ENCODE data around the gene RTN1.

Gene RTN1, protein sequence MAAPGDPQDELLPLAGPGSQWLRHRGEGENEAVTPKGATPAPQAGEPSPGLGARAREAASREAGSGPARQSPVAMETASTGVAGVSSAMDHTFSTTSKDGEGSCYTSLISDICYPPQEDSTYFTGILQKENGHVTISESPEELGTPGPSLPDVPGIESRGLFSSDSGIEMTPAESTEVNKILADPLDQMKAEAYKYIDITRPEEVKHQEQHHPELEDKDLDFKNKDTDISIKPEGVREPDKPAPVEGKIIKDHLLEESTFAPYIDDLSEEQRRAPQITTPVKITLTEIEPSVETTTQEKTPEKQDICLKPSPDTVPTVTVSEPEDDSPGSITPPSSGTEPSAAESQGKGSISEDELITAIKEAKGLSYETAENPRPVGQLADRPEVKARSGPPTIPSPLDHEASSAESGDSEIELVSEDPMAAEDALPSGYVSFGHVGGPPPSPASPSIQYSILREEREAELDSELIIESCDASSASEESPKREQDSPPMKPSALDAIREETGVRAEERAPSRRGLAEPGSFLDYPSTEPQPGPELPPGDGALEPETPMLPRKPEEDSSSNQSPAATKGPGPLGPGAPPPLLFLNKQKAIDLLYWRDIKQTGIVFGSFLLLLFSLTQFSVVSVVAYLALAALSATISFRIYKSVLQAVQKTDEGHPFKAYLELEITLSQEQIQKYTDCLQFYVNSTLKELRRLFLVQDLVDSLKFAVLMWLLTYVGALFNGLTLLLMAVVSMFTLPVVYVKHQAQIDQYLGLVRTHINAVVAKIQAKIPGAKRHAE

DNA sequence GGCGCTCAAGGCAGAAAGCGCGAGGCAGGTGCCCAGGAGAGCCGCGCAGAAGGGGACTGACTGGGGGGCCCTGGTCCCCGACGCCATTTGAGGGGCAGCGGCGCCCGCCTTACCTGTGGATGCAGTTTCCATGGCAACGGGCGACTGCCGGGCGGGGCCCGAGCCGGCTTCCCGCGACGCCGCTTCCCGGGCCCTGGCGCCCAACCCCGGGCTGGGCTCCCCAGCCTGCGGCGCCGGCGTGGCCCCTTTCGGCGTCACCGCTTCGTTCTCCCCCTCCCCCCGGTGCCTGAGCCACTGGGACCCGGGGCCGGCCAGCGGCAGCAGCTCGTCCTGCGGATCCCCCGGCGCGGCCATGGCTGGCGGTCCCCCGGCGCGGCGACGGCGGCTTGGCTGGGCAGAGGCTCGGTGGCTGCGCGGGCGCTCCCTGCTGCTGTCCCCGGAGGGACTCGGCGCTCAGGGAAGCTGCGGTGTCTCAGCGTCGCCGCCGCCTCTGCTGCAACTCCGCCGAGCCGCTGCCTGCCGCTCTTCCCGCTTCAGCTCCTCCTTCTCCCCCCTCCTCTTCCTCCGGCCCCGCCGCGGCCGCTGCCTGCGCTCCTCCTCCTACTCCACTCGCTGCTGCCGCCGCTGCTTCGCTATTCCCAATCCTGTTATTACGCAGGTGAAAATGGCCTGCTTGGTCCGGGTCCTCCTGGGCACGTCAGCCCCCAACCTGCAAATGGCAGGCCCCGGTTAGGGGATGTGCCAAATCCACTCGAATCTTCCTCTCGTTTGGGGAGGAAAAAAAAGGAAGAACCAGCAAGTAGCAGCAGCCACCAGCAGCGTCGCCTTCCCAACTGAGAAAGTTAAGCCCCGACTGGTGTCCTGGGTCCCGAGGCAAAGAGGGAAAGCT is at the start of gene RTN1:
Gene RTN1 (minus strand): TSS at position 500 of the 889 bp plus-strand sequence. CDS start 146 bp downstream, at position 354.
- peak; percentile 83 for DNase-seq (ENCODE audit: low read depth, low spot score)

DNA sequence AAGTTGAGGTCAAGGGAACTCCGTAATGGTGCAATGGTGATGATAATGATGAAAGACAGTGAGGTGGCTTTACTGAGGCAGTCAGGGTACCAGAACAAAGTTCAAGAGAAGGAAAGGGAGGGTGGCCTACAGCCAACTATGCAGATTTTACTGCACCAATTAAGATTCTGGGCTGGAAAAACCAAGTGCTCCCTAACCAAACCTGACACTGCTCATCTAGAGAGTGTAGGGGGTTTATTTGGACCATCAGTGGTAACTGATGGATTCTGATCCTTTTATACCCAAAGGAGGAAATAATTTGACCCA is 49.8 kb upstream of the RTN1 start:
- DNase-seq (ENCODE audit: low read depth, low spot score), result no peak

DNA sequence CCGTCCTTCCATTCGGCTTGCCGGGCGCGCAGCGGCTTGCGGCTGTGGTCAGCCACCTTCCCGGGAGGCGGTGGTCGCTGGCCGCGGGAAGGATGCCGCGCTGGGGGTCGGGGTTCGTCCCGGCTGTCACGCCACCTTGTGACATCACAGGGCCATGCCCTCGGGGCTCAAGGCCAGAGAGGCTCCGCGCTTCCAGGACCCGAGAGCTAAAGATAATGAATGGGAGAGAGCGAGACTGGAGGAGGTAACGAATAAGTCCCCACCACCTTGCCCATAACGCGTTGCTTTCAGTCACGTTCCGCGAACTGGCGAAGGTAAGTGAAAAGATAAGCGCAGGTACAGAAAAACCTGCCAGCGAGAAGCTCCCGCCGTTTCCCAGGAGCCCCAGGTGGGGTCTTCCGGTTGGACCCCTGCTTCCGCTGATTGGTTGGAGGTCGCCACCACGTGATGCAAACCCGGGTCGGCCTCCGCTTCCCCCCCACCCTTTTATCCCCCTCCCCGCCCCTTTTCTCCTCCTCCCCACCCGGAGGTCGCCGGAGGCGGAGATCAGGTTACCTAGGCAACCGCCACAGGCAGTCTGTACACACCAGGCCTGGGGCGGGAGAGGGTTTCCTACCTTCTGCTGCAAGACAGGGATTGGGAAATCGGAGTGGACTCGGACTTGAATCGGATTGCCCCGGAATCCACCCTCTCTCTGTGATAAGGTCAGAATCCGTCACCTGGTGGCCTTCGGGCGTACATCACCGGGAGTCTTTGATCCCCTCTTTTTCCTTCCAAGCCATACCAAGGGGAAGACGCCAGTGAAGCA is 49.2 kb upstream of the RTN1 start, which contains the start of gene LRRC9:
Gene LRRC9 (plus strand): TSS at position 575 of the 808 bp plus-strand sequence.
- DNase-seq (ENCODE audit: low read depth, low spot score), result peak; percentile 94

DNA sequence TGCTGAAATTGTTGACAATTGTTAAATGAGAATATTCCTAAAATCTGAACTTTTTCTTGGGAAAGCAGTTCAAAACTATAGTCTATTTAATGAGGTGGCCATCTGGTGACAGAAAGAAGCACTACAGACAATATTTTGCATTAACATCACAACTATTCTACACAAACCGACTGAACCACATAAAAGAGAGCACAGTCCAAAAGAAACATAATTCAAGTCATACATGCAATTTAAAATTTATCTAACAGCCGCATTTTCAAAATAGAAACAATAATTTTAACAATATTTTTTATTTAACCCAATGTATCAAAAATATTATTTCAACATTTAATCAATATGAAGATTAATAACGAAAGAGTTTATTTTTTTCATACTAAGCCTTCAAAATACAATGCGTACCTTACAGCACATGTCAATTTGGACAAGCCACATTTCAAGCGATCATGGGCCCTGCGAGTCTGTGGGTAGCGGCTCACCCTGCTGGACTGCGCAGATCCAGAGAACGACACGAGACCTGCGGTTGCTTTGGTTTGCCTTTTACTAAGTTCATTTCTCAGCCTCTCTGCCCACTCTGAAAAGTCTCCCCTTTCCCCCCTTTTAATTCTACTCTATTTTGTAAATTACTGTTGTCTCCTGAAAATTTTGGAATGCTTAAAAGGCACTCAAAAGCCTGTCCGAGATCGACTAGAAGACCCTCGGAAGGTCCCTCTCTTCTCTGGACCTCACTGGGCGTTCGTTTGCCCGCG is 48.4 kb upstream of the RTN1 start:
- DNase-seq (ENCODE audit: low read depth, low spot score), result no peak

DNA sequence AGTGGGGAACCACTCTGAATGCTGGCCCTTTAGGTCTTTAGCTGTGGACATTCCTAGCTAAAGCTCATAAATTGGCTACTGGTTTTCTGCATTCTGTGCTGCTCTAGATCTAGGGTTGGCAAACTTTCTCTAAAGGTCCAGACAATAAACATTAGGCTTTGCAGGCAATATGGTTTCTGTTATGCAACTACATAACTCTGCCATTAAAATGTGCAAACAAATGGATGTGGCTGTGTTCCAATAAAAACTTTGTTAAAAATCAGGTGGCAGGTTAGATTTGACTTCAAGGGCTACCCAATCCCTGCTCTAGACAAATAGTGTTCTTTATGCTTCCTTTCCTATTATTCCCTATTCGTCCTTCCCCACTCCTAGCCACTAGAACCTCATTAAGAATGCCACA is 42.6 kb upstream of the RTN1 start:
- no peak for DNase-seq (ENCODE audit: low read depth, low spot score)

DNA sequence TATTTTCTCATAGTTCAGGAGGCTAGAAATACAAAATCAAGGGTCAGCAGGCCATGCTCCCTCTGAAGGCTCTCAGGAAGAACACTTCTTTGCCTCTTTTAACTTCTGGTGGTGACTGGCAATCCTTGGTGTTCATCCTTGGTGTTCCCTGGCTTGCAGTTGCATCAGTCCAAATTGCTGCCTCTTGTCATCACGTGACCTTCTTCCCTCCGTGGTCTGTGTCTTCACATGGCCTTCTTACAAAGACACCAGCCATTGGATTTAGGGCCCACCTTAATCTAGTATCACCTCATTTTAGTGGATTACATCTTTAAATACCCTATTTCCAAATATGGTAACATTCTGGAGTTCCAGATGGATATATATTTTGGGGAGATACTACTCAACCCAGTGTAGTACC is 41.9 kb upstream of the RTN1 start:
- no peak for DNase-seq (ENCODE audit: low read depth, low spot score)

DNA sequence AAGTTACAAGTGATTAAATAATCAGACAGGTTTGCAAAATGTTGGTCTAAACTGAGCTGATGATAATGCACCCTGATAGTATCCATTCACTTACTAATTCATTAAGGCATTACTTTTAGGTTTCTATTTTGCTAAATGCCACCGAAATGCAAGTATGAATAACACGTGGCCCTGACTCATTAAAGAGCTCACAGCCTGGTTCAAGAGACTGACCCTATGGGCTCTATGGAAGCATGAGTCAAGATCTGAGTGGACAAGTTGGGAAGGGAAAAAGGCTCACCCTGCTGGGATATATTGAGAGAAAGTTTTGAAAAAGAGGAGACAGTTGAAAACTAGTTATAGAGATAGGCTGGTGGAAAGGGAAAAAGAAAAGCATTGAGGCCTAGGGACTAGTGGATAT is 34.6 kb upstream of the RTN1 start:
- no peak for DNase-seq (ENCODE audit: low read depth, low spot score)

DNA sequence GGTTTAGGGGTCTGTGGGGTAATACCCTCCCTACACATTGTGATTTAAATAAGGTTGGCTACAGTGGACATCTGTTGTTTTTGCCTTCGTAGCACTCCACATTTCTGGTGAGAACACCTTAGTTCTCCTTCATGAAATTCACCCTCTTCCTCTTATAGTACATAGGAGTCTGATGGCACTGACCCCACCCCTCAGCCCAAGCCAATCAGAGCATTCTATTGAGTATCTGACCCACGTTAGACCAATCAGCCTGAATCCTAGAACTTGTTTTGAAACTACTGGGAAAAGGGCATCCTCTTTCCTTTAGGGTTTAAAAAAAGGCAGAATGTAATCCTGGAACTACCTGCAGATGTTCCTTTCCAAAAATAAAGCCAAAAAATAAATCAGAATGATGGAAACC is 33.6 kb upstream of the RTN1 start:
- no peak for DNase-seq (ENCODE audit: low read depth, low spot score)

DNA sequence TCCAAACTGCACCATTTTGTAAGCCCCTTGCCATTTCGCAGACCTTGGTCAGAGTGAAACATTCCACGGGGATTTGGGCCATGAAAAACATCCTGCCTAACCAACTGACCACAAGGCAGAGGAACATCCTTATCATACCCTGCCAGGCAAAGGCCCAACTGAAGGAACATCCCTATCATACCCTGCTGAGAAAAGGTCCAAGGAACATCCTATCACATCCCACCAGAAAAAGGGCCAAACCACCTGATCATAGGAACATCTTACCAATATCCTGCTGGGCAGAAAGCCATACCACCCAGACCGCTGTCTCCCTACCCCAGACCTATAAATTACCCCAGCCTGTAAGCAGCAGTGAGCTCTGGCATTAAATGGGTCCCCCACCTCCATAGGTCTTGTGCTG is 30.0 kb upstream of the RTN1 start:
- no peak for DNase-seq (ENCODE audit: low read depth, low spot score)

DNA sequence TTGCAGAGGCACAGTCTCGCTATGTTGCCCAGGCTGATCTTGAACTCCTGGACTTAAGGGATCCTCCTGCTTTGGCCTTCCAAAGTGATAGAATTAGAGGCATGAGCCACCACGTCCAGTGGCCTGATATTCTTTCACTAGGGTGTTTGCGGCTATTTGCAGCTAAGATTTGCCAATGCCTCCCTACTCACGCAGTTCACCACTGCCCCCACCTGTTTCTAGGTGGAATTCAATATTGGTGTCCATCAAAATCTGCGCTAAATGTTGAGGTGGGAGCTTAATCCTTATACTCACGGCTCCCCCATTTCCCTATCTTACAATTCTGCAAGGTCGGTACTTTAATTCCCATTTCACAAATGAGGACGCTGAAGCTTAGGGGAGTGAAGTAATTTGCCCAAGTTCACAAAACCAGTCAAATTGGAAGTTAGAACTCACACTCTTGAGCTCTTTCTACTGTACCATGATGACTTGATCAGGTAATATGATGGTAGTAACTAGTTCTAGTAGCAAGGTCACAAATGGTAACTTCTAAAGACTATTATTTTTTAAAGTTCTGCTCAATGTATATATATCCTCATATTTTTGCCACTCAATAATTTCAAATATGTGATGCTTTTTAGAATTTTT is 27.3 kb upstream of the RTN1 start:
- DNase-seq (ENCODE audit: low read depth, low spot score), result peak; percentile 39

DNA sequence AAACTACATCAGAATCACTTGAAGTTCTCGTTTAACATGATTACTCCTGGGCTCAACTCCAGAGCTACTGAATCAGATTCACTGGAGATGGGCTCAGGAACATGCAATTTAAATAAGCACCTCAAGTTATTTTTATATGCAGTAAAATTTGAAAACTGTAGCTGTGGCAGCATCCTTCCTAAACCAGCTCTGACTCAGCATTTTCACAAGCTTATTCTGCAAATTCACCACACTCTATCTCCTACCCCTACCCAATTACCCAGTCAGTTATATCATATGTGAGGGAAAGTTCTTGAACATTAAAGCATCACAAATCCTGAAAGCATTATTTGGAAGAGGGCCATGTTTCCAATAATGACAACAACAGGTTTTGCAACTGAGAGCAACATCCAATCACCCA is 25.1 kb upstream of the RTN1 start:
- no peak for DNase-seq (ENCODE audit: low read depth, low spot score)

DNA sequence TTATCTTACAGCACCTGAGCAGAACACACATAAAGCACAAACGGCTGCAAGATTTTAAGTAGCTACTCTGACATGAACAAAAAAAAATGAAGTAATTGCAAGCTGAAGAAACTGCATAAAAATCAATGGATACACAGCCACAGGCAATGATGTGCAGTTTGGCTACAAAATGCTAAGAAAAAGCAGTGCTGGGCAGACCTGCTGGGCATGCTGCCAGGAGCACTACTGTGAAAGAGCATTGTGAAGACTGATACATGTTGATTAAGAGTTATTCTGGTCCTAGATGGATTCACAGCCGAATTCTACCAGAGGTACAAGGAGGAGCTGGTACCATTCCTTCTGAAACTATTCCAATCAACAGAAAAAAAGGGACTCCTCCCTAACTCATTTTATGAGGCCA is 20.1 kb upstream of the RTN1 start:
- no peak for DNase-seq (ENCODE audit: low read depth, low spot score)

DNA sequence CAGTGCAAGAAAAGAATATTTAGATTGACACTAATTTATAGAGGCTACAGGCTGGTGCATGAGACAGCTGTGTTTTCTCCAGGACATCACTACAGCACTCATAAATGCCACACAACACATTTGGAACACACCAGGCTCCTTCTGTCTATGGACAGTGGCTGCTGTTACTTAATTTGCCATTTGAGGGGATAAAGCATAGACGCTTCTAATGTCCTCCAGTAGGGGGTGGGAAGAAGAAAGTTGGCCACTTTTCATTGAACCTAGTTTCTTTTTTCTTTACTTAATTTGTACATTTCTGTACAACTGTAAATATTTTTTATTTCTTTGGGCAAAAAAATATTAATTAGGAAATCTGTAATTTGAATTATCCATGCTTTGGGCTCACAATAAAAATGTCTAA is 12.4 kb upstream of the RTN1 start:
- DNase-seq (ENCODE audit: low read depth, low spot score), result no peak

DNA sequence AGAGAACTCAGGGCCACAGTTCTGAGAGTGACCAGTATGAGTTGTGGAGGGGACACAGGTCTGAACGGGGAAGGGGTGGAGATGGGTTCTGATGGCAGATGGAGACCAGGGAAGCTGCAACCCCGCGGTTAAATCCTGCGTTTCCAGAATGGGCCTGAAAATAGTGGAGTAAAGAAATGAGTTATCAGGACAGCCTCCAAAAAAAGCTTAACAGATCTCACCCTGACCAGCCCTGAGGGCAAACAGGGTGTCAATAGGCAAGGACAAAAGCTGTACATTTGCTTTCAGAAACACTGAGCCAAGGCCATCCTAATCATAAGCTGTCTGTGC is 555 bp upstream of the RTN1 start:
- DNase-seq (ENCODE audit: low read depth, low spot score), result no peak

DNA sequence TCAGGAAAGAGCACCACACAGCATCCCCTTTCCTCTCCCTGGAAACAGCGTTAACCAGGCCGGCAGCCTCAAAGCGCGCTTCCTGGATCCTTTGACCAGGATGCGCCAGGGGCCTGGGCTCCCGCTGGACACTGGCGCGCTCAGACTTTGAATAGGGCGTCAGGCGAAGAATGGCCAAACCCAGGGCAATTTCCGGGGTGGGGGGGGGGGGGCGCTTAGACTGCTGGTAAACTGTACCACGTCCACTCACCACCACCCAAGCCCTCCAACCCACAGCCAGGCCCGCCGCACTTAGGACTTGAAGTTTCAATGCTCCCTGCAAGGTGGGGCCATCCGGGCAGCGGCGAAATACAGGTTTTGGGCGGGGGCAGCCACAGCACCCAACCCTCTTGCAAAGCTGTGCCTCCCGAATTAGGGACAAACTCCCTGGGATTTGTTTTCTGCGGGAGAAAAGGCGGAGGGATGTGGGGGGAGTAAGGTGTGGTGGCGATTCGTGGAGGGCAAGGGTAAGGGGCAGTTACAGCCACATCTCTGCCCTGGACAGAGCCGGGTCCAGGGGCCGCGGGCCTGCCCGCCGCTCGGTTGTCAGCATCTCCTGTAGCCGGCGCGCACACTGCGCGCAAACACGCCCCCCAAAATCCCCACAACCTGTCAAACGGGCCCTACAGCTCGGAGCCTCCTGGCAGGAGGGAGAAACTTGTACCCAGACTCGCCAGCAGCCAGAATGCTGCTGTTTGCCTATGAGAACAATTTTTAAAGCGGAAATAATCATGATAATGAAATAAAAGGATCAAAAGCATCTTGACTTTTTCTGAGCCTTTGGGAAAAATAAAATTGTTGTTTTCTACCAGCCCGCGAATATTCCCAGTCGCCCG is 958 bp downstream of the RTN1 start:
- peak; percentile 18 for DNase-seq (ENCODE audit: low read depth, low spot score)

DNA sequence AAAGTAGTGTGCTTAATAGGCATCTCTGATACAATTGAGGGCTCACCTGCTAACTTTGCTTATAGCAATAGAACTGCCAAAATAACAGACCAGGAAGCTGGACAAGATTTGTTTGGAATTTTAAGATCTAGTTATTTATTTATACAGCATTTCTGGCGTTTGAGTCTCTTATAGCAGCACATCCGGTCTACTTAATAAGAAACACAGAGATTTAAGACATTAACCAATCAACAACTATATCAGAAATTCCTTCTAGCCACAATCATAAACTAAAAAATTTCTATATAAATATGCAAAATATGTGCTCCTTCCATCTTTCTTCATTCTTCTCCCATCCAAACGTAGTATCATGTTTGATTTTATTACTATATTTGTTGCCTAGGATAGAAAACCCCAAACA is 2.6 kb downstream of the RTN1 start:
- DNase-seq (ENCODE audit: low read depth, low spot score), result no peak

DNA sequence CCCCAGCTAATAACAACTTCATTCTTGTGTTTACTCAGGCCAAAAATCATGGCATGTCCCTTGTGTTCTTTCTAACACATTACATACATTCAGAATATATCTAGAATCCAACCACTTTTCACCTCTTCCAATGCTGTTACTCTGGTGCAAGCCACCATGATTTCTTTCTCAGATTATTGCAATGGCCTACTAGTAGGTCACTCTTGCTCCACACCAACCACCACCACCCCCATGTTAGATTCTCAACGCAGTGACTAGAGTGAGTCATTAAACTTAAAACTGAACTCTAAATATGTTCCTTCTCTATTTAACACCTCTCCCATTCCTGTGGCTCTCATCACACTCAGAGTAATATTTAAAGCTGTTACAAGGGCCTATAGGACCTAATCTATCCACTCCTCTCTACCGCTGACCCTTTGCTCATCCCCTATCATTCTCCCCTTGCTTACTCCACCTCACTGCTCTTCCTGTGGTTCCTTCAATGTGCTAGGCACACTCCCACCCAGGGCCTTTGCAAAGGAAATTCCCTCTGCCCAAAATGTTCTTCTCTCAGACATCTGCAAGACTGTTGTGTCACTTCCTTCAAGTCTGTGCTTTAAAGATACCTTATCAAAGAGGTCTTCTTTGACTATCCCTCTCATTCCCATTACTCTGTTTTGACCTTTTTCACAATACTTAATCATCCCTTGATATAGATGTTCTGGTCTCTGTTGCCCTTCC is 6.6 kb downstream of the RTN1 start:
- DNase-seq (ENCODE audit: low read depth, low spot score), result no peak

DNA sequence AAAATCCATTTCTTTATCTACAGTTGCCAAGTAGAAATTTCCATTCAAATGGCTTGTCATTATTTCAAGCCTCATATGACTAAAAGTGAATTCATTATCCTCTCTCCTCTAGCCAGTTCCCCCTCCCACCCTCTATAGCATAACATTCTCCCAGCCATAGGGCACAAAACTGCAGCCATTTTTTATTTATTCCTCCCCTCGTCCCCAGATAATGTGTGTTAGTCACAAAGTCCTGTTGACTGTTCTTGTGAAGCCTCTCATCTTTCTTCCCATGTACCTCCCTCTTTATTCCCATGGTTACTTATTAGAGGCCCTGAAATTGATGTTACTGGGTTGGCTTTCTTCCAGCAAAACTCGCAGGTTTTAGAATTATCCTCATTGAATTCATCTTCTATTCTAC is 13.2 kb downstream of the RTN1 start:
- no peak for DNase-seq (ENCODE audit: low read depth, low spot score)

DNA sequence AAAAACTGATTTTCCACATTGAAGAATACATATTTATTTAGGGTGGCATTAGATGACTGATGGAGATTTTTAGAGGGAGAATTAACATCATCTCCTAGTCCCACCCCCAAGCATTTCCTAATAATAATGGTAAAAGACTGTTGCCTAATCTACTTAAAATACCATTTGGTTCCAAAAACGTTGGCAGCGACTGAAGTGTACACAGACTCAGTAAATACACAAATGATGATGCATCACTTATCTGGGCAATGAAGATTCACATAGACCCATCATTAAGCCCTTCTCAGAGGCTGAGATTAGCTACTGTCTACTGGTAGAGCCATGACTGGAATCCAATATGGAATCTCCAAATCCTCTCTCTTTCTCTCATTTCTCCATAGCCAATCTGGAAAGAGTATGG is 18.2 kb downstream of the RTN1 start:
- no peak for DNase-seq (ENCODE audit: low read depth, low spot score)

All from ELF-1 (cell line).